ENCODE measurements around the gene TLX3.
"Not testable (repeated sequence)": the region's sequence is repeated elsewhere in the genome, so short reads cannot be mapped to it uniquely, and the experiment has no call there.

The TLX3 gene

DNA sequence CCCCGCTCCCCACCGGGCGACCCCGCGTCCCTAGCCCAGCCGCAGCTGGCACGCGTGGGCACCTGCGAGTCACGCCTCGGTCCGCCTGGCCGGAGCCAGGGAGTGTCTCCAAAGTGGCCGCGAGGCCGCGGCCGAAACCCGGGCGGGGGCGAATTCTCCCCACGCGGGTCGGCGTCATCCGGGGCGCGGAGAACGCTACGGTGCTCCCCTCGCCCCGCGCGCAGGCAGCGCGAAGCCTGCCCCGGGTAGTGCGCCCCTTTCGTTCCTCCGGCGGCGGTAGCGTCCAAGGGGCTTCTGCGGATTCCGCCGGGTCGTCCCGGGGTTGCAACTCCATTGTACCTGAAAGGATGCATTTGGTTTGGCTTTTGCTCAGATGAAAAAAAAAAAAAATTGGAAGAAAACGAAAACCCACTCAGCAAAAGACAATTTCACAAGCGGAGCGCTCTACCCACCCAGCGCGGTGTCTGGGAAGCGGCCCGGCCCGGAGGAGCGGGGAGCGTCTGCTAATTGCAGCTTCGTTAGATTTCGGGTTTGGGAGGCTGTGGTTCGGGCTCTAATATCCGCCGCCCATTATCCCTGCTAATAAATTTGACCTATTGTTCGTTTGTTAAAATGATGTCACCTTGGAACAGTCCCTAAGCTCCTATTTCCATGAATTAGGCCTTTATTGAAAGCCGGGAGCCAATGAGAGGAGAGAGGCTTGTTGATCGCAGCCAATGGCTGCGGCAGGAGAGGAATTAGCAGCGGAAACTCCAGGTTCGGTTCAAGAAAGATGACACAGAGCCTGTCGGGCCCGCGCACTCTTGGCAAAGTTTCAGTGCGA lies at the start of gene TLX3:
TLX3 (plus strand) TSS at position 796 of the 823 bp plus-strand sequence. CDS start 118 bp downstream, outside the sequence.
- no peak for DNase-seq (ENCODE audit: low read depth in 1 of 2, low spot score in 1 of 2)

DNA sequence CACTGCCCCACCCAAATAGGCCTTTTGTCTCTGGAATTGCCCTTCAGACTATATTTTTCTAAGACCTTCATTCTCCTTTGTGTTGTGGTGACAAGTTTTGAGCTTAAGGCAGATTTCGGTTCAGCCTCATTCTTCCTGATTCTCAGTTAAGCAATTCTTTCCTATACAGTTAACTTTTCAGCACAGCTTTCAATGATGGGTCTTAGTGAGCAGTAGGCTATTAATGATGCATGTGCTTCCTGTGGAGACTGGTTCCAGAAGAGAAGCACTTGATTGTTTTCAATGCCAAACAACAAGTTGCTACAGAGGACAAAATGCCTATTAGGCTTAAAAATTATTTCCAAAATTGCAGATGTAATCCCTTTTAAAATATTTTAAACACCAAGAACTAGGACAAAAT lies 47.7 kb upstream of the TLX3 start:
- DNase-seq (ENCODE audit: low read depth in 1 of 2, low spot score in 1 of 2), result no peak

- DNase-seq (ENCODE audit: low read depth in 1 of 2, low spot score in 1 of 2), result no peak
Observed at GRCh38 chr5:171261904-171262303, 47.1 kb upstream of the TLX3 start.

DNA sequence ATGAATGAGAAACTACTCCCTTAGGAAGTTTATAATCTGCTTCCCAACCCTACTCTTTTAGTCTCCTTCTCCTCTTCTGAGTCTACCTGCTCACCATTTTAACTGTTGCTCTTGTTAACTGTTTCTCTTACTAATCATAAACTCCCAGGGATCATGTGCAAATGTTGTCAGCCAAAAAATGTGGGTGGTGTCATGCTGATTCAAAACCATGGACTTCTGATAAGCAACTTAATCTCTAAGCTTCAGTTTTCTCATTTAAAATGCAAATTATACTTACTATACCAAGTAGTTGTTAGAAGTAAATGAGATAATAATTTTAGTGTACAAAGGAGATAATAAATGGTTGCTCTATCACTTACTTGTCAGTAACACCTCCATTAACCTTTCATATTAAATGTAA lies 45.9 kb upstream of the TLX3 start:
- no peak for DNase-seq (ENCODE audit: low read depth in 1 of 2, low spot score in 1 of 2)

DNA sequence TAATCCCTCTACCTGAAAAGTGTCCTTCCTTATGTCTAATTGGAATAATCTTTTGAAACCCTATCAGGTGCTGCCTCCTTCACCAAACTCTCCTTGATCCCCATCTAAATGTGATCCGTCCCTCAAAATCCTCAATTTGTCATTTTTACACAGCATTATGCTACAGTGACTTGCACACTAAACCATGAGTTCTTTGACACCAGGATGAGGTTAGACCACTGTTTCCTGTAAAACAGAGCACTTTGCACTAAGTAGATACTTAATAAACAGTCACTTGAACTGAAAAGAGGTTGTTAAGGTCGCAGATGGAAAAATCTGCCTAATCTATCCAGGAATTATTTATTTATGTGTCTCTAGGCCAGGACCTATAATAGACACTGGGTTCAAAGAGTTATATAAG lies 44.2 kb upstream of the TLX3 start:
- DNase-seq (ENCODE audit: low read depth in 1 of 2, low spot score in 1 of 2), result no peak

- DNase-seq (ENCODE audit: low read depth in 1 of 2, low spot score in 1 of 2), result no peak
Observed at GRCh38 chr5:171268700-171269620, 40.1 kb upstream of the TLX3 start.

DNA sequence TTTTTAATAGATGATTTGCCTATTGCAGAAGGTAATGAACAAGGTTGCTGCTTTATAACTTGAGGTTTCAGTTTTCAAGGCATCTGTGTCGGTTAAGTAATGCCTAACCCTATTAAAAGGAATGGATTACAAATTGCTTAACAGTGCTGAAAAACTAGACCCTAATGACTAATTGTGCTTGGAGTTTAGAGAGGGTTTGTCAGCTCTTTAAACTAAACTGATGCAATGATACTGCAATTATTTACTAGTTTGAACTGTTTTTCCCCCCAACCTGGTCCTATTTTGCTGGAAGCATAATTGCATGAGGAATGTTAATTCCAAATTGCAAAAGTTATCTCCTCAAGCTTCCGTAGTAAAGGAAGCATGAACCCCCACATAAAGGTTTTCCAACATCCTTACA lies 39.3 kb upstream of the TLX3 start:
- DNase-seq (ENCODE audit: low read depth in 1 of 2, low spot score in 1 of 2), result no peak

GRCh38 chr5:171270136-171270535 lies 38.9 kb upstream of the TLX3 start:
- DNase-seq (ENCODE audit: low read depth in 1 of 2, low spot score in 1 of 2), result no peak

DNA sequence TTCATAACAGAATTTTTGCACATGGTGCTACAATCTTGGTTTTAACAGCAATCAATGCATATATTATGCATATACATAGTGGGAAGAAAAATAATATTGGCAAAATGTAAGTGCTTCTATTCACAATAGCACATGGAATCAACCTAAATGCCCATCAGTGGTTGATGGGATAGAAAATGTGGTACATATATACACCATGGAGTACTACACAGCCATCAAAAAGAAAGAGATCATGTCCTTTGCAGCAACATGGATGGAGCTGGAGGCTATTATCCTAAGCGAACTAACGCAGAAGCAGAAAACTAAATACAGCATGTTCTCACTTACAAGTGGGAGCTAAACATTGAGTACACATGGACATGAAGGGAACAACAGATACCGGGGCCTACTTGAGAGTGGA lies 37.2 kb upstream of the TLX3 start:
- no peak for DNase-seq (ENCODE audit: low read depth in 1 of 2, low spot score in 1 of 2)

DNA sequence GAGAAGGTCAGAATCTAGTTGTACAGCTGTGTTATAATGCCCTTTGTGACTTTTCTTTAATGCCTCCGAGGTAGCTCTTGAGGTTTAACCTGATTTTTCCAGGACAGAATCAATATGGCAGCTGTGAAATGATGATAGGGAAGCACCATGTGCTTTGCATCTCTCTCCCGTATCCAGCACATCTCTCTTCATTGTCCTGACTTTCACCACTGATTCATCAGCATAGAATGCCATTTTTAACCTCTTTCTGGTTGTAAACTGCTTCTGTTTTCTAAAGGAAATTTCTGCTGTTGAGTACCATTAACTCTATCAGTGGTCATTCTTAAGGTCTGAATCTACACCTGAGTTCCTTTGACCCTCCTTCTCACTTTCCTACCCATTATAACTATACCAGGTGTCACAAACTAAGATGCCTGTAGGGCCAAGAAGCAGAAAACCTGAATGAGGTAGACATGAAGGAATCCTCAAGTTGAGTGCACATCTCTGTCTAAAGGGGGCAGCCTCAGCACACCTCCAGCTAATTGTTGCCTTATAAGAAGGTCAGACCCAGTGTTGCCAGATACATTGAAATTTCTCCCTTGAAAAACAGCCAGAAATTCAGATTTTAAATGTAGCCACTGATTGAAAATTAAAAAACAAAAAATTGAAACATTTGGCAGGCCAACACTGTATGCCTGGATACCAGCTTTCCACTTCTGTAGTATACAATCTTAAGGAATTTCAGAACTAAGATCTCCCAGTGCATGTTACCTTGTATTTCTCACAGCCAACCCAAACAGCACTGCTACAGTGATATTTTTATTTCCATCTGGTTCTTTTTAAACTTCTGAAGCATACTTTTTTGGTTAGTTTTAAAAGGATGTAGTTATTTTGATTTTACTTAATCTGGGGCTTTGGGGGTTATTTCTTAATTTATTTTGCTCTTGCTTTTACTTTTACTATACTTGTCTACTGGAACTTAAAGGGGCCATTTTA lies 35.8 kb upstream of the TLX3 start:
- DNase-seq (ENCODE audit: low read depth in 1 of 2, low spot score in 1 of 2), result no peak

DNA sequence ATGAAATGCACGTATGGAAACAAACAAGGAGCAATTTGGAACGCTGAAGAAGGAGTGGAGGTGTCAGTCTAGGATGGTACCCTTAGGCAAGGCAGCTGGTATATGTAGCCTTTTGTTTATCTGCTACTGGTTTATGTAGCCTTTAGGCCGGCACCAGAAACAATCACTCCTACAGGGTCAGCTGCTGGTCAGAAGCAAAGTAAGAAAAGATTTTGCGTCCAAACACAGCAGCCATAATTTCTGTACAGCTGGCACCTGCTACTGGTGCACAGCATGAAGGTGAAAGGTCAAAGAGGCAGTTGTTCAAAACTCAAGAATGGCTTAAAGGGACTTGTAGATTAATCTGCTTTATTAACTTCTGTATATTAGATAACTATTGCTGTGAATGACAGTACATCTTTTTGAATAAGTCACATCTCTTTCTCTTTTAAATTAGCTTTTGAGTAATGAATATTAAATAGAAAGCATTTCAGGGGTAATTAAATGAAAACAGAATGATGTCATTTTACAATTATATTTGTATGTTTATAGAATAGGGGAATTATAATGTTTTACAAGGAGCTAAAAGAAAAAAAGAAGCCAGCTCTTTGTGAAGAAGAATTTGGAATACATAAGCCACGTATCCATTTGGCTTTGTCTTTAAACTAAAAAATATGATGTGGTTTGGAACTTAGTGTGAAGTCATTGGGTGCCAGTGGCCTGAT lies 33.1 kb upstream of the TLX3 start:
- DNase-seq (ENCODE audit: low read depth in 1 of 2, low spot score in 1 of 2), result no peak

GRCh38 chr5:171283753-171284152 lies 25.3 kb upstream of the TLX3 start:
- DNase-seq (ENCODE audit: low read depth in 1 of 2, low spot score in 1 of 2), result no peak

DNA sequence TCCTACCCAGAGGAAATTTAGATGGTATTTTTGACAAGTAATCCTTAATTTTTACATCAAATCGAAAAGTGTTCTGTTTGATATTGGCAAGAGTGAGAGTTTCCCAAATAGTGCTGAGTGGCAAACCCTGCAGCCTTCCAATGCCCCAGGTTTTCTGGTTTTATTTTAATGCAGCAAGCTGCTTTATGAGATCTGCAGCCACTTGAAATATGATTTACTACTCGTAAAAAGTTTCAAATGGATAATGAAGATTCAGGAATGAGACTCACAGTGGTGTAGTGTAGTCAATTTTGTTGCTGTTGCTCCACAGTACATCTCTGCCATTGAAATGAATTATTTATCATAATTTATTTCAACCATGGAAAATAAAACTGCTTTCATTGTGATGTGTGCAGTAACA lies 23.6 kb upstream of the TLX3 start:
- no peak for DNase-seq (ENCODE audit: low read depth in 1 of 2, low spot score in 1 of 2)

DNA sequence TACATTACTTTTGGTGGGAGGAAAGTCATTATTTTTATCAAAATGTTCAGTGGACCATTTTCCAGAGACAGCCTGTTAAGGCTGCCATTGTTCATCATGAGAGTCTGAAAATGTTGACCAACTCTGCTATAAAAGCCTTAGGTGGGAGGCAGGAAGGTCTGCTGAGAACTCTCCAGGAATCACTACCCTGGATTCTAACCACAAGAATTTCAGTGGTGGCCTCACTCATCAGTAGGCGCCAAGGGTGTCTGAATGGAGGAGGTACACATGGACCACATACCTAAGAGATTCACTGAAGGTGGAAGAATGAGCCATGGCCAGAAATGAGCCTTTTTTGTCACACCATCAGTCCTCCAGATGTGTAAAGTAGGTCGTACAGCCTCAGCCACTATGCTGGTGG lies 21.0 kb upstream of the TLX3 start:
- DNase-seq (ENCODE audit: low read depth in 1 of 2, low spot score in 1 of 2), result no peak

GRCh38 chr5:171291371-171291770 lies 17.7 kb upstream of the TLX3 start:
- no peak for DNase-seq (ENCODE audit: low read depth in 1 of 2, low spot score in 1 of 2)

DNA sequence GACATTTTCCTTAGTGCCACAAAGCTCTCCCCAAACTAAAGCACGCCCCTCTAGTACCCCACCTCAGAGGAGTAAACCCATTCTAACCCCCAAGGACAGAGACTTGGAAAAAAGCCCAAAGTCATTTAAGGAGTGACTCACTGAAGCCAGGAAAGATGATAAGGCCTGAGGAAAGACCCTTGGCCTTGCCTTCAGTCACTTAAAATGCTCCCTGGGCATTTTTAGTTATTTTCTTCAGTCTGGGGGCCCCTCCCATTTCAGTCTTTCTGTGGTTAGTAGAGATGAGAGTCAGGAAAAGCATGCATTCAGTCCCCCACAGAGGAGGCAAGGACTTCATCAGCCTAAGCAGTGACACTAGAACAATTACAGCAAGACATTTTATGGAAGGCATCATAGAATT lies 13.7 kb upstream of the TLX3 start:
- no peak for DNase-seq (ENCODE audit: low read depth in 1 of 2, low spot score in 1 of 2)

- no peak for DNase-seq (ENCODE audit: low read depth in 1 of 2, low spot score in 1 of 2)
Observed at GRCh38 chr5:171295801-171296200, 13.2 kb upstream of the TLX3 start.

DNA sequence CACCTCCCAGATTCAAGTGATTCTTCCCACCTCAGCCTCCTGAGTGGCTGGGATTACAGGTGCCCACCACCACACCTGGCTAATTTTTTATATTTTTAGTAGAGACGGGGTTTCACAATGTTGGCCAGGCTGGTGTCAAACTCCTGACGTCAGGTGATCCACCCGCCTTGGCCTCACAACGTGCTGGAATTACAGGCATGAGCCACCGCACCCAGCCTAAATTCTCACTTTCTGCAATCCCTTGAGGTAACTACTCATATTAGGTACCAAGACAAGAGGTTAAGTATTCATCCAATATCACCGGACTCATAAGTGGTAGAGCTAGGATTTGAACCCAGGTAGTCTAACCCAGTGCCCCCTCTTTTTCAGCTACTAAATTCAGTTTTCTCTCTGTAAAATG lies 11.1 kb upstream of the TLX3 start:
- DNase-seq (ENCODE audit: low read depth in 1 of 2, low spot score in 1 of 2), result not testable (repeated sequence)

- DNase-seq (ENCODE audit: low read depth in 1 of 2, low spot score in 1 of 2), result no peak
Observed at GRCh38 chr5:171299228-171299627, 9.8 kb upstream of the TLX3 start.

DNA sequence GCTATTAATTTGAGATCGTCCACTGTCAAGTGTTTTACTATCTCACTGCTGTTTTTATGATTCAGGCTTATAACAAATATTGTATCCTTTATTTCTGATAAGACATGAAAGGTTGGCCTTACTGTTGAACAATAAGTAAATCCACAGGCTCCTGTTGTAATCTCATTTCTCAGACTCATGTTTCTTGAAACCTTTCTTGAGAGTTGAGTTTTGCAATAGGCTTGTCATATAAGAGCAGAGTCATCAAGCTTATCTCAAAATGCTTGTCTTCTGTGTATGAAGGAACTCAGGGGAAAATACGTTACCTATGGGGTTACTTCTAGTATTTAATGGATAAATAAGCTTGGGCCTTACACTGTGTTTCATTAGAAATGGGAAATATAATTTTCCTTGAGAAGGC lies 9.2 kb upstream of the TLX3 start:
- no peak for DNase-seq (ENCODE audit: low read depth in 1 of 2, low spot score in 1 of 2)

Data from activated T-helper 1 cell treated with anti-CD3 and anti-CD28 coated beads, Interleukin-2, amount 50 U/mL, for 16 hours (primary cell).